HG03280 (cell line): ENCODE measurements around the gene GOLGA8J.
"Not testable (repeated sequence)": the region's sequence is repeated elsewhere in the genome, so short reads cannot be mapped to it uniquely, and the experiment has no call there.

Source experiments
- ATAC-seq: cut with Tn5 transposase; IDR thresholded peaks from one replicate; pipeline ENCODE4 v1.9.1; 2021; ENCODE audit warnings: mild to moderate bottlenecking, moderate library complexity; ENCODE audit not compliant: unreplicated experiment

GOLGA8J gene, protein sequence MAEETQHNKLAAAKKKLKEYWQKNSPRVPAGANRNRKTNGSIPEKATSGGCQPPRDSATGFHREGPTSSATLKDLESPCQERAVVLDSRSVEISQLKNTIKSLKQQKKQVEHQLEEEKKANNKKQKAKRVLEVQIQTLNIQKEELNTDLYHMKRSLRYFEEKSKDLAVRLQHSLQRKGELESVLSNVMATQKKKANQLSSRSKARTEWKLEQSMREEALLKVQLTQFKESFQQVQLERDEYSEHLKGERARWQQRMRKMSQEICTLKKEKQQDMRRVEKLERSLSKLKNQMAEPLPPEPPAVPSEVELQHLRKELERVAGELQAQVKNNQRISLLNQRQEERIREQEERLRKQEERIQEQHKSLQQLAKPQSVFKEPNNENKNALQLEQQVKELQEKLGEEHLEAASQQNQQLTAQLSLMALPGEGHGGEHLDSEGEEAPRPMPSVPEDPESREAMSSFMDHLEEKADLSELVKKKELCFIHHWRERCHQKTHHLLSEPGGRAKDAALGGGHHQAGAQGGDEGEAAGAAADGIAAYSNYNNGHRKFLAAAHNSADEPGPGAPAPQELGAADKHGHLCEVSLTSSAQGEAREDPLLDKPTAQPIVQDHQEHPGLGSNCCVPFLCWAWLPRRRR

DNA sequence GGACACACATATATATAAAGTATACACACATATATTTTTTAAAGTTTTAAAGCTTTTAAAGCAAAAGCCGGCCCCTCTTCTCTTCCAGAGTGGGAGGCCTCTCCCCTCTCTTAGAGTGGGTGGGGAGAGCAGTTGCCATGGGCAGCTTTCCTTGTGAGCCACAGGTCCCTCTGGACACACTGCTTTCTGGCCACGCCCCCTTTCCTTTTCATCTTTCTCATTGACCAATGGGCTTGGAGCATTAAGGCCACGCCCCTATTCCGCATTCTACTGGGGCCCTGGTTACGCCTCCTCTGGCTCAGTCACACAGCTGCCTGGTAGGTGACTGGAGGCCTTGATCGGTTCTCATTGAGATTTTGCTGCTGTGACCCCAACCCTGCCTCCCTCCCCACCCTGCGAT is at the start of gene GOLGA8J:
Gene GOLGA8J (plus strand): TSS at position 301 of the 400 bp plus-strand sequence. CDS start 98 bp downstream, at position 399.
- not testable (repeated sequence) for ATAC-seq

DNA sequence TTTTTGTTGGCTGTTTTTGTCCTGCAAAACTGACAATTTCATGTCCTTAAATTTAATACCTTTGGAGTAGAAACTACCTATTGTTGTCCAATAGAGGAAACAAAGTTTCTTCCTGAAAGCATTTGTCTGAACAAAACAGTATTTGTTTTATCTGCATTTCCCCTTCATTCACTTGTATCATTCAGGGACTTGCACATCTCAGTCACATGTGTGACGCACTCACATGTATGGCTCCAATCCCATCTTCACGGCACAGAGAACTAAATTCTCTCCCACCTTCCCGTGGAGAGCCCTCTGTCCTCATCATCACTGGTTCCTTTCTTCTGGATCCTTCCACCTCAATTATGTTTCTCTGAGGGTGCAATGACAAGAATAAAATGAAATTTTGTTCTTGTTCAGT is 49.5 kb upstream of the GOLGA8J start:
- ATAC-seq, result no peak

DNA sequence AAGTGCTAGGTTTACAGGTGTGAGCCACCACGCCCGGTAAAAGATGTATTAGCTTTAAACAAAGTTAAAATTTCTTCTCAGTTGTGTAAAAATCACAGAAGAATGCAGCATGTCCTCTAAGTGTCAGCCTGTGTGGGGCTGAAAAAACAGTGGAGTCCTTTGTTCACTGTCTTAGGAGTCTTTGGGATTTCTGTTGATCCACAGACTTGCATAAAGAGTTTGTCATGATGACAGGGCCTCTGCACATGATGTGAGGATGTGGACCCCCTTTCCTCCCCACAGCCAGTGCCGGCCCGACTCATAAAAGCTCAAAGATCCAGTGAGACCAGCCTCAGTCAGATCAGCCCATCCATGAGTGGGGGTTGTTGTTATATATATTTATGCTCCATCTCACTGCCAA is 49.0 kb upstream of the GOLGA8J start:
- ATAC-seq, result no peak

DNA sequence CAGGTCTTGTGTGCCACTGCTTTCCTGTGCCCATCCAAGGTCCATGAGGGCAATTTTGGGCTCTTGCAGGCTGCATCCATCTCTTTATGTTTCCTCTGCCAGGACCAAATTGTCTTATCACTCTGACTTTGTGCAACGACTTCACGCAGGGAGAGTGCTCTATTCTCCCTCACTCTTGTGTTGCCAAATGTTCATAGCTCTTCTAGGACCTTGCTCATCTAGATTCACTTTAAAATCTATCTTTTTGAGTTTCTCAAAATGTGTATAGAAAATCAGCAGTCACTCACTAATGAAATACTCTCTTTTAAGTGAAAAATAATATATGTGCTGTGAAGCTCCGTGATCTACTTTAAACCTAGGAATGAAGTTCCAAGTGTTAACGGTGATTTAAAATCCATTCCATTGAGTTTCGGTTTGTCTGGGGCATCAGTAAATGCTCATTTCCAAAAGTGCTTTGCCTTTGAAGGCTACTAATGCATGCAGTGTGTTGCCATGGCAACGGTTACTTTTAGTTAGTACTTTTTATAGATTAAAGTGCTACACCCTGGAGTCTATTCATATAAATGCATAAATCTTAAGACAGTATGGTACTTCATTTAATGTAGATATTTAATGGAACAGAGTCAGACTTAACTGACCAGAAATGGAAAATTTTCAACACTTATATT is 46.6 kb upstream of the GOLGA8J start:
- ATAC-seq, result no peak

DNA sequence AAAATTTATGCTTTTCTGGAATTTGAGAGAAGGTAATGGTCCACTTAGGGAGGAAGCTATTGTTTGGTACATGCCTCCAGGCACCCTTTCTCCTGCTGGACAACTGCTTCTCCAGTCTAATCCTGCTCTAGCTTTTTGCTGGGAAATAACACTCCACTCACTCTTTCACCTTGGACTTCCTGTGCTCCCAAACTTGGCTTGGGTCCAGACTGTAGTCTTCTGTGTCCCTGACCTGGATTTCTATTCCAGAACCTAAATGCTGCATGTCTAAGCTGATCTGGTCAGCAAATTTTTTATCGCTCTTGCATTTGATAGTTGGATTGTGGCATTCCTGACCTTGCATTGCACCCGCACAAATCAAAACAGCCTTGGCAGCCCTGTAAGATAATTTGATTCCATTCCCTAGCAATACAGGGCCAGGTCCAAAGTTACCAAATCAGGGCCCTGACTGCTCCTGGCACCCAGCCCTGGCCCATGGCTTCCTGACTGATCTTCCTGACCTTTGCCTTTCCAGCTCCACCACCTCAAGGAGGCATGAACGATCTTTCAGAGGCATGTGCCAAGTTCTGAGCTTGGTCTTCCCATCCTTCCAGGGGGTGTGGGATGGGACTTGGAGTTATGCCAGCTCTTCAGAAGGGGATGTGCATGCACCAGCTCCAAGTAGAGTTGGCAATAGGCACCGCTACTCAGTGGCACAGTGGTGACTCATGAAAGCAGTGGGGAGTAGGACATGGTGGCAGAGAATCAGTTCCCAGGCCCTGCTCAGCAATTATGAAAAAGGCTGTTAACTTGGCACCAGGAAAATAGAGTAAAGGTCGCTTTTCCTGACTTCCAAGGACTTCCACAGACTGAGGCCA is 43.9 kb upstream of the GOLGA8J start:
- no peak for ATAC-seq

DNA sequence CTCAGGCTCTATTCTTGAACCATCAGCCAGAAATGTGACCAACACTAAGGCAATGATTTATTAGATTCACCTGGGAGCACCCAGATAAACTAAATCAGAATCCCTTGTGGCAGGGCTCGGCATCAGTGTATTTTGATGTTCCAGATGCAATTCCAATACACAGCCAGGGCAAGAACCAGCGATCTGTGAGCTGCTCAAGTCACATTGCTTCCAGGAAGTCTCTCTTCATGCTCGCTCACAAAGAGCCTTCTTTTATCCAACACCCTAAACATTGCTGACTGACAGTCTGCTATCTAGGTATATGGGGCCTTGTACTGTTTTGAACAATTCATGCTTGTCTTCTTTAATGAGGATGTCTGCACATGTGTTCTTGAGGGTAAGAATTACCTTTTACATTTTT is 40.9 kb upstream of the GOLGA8J start:
- ATAC-seq, result no peak

DNA sequence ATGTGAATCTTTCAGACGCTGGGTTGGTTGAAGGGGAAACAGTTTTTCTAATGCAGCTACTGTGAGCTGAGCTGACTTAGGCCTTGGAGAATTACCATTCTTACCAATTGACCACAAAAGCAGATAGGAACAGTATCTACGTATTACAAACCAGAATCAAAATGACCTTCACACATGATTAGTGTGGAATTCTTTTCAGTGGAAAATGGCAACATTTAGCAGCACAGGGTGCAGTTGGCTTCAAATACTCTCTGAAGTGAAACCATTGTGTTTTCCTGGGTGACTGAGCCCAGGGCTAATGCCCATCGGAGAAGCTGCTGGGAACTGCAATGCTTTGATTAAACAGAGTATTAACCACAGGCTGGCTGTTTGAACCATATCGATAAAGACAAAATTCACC is 40.2 kb upstream of the GOLGA8J start:
- ATAC-seq, result no peak

DNA sequence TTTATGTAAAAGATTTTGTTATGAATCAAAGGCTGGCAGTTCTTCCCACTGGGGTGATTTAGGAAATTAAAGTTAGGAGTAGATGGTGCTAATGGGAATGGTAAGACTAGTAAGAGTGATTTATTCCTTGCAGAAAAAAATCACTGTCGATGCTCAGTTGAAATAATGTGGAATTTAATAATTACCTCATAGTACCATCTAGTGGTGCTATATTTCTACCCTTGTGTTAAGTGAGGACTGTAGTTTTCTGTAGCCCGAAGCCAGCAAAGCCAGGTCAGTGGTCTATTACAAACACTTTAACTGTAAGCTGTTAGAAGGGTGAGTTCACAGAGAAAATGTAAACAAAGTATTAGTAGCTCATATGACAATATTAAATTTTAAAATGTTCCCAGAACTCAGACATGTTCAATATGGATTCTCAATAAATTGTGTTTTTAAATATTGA is 39.5 kb upstream of the GOLGA8J start:
- ATAC-seq, result no peak

DNA sequence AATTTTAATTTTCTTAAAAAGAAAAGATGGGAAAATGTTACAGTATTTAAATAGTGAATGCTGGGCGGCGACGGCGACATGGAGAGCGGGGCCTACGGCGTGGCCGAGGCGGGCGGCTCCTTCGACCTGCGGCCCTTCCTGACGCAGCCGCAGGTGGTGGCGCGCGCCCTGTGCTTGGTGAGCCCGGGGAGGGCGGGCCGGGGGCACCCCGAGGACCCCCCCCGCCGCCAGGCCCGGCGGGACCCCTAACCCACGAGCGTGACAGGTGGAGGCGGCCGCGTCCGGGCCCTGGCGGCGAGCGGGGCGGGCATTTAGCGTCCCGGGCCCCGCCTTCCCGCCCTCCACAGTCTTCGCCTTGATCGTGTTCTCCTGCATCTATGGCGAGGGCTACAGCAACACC is 38.4 kb upstream of the GOLGA8J start:
- ATAC-seq, result no peak

DNA sequence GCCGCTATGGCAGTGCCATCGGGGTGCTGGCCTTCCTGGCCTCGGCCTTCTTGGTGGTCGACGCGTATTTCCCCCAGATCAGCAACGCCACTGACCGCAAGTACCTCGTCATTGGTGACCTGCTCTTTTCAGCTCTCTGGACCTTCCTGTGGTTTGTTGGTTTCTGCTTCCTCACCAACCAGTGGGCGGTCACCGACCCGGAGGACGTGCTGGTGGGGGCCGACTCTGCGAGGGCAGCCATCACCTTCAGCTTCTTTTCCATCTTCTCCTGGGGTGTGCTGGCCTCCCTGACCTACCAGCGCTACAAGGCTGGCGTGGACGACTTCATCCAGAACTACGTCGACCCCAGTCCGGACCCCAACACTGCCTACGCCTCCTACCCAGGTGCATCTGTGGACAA is 37.9 kb upstream of the GOLGA8J start:
- ATAC-seq, result not testable (repeated sequence)

DNA sequence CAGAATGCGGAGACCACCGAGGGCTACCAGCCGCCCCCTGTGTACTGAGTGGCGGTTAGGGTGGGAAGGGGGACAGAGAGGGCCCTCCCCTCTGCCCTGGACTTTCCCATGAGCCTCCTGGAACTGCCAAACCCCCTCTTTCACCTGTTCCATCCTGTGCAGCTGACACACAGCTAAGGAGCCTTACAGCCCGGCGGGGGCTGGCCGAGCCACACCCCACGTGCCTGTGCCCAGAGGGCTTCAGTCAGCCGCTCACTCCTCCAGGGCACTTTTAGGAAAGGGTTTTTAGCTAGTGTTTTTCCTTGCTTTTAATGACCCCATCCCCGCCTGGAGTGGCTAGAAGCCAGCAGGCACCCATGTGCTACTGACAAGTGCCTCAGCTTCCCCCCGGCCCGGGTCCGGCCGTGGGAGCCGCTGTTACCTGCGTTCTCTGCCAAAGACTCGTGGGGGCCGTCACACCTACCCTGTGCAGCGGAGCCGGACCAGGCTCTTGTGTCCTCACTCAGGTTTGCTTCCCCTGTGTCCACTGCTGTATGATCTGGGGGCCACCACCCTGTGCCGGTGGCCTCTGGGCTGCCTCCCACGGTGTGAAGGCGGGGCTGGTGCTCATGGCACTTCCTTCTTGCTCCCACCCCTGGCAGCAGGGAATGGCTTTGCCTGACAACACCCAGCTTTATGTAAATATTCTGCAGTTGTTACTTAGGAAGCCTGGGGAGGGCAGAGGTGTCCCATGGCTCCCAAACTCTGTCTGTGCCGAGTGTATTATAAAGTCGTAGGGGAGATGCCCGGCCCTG is 37.3 kb upstream of the GOLGA8J start:
- not testable (repeated sequence) for ATAC-seq

DNA sequence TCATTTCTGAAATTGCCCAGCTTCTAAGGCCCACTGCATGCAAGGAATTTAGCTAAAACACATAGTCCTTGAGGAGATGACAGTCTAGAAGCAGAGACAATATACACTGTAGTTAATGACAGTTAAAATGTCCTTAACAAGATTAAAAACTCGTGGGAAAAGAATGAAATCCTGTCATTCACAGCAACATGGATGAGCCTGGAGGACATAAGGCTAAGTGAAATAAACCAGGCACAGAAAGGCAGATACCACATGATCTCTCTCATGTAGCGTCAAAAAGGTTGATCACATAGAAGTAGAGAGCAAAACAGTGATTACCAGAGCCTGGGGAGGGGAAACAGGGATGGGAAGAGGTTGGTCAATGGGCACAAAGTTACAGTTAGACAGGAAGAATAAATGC is 36.3 kb upstream of the GOLGA8J start:
- no peak for ATAC-seq

DNA sequence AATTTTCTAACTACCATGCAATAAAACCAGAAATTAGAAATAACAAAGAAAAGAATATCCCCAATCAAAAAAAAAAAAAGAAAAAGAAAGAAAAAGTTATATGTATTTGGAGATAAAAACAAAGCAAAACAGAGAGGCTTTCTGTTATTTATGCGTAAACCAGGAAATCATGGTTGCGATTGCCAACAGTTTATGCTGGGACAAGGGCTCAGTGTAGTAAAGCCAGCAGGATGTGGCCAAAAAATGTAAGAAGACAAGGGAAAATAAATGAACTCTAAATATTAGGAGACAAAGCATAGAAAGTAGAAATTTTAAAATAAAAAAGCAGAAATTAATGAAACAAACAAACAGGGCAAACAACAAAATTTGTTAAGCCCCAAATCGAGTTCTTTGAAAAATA is 27.2 kb upstream of the GOLGA8J start:
- no peak for ATAC-seq

DNA sequence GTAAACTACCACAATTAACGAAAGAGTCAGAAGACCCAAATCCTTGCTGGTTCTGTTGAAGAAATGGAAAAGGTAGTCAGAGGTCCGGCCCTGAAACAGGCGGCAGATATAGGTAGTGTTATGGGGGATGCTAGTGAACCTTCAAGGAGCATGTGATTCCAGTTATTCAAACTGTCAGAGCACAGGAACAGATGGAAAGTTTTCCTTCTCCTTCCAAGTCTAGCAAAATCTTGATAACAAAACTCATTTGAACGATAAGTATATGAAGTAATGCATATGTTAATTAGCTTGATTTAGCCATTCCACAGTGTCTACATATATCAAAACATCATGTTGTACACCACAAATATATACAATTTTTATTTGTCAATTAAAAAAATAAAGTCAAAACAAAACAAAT is 26.6 kb upstream of the GOLGA8J start:
- ATAC-seq, result no peak

DNA sequence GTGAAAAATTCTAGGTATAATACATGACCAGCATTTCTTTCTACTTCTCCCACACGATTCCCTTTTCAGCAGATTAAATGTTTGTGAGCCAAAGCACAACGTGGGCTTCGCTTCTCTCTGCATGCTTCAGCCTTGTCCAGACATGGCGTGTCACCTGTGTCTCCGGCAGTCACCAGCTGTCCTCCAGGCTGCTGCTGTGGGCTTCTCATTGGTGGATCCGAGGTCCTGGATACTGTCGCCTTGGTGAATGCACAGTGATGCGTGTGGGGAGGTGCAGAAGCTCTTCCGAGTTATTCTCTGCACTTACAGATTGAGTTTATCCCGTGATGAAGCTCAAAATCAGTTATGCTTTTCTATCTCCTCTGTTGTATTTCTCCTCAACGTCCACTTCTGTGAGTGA is 23.0 kb upstream of the GOLGA8J start:
- no peak for ATAC-seq

DNA sequence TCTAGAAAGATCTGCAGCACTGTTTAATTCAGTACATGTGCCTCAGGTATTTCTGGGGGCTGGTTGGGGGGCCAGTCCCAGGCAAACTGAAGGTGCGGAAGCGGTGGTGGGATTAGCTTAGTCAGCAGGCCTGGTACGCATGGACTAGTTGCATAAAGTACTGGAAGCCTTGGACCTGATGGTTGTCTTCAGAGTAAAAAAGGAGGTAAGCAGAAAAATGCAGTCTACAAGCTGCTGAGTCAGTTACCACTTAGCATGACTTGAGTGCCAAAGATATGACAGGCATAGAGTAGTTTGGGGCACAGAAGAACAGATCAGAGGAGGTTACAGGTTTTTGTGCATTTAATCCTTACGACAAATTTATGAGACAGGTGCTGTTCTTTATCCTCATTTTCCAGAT is 19.9 kb upstream of the GOLGA8J start:
- no peak for ATAC-seq

DNA sequence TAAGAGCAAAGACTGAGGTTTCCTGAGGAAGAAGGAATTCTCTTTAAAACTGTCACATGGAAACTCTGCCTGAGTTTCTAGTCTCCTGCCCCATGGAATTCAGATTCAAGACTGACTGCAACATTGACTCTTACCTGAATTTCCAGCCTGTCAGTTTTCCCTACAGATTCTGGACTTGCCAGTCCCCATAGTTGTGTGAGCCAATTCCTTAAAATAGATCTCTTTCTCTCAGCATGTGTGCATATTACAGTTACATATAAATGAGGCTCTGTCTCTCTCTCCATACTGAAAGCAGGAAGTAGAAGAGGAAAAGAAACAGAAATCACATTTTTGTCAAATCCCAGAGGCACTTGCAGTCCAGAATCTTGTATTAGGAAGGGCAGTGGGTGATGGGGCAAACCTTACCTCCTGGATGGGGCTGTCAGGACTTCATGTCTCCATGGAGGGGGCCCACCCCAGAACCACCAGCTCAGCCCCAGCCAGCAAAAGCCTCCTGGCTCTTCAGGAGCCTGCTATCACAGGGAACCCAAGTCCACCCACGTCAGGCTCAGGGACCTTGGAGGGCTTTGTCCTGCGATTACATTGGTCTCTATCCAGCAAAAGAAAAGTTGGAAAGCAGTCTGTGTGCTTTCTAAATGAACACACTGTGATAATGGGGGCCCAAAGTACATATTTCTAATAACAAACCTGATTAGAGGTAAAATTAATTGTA is 18.8 kb upstream of the GOLGA8J start:
- no peak for ATAC-seq

DNA sequence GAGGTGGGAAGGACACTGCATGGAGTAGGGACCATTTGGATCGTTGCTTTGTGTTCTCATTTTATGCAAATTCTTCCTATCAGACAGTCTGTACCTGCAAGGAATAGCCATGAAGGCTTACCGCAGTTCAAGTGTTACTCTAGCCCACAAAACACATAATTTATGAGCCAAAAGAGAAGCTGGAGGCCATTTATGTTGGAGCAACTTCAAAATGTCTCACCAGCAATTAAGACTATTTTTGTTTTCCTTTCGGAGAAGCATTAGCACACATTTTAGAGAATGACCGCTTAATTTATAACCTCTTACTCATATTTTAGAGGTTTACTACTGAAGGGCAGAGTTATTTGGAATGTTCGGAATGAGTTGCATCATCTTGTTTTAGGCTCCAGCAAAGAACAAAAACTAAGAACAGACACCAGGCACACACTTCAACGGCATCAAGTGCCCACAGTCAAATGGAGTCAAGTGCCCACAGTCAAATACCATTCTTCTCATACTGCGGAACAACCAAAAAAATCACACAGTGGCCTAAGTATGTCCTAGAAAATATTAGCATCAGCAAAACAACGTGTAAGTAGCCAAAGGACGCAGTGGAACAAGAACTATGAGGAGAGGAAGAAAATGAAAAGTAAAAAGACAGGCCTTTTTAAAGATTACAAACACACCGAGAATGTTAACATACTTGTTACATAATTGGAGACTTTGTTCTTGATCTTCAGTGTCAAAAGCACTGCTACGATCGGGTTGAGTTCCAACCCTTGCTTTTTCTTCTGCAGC is 17.5 kb upstream of the GOLGA8J start:
- no peak for ATAC-seq

DNA sequence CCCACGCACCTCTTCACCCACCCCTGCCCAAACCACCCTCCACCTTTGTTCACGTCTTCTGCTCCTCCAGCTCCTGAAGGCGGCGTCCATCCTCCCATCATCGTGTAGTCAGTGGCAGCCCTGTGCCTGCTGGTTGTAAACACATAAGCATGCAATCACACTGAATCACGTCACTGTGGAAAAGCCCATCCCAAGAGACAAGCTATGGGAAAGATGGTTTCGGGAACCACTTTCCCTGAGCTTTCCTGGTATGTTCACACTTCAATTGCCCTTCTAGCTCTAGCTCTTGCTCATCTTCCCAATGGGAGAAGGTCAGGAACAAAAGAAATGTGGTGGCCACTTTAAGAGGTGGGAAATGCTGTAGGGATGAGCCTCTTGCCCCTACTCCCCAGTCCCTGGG is 14.4 kb upstream of the GOLGA8J start:
- no peak for ATAC-seq
